ENCODE data around the gene GDPD3. TPM values are rescaled to one million over a fixed set of nuclear protein-coding genes. Genes with fewer than 3 reads are reported as not detected.

The GDPD3 gene
- total and polyA plus RNA-seq, 2 donors from 2014 or later = 3.6 to 17.7 TPM

DNA sequence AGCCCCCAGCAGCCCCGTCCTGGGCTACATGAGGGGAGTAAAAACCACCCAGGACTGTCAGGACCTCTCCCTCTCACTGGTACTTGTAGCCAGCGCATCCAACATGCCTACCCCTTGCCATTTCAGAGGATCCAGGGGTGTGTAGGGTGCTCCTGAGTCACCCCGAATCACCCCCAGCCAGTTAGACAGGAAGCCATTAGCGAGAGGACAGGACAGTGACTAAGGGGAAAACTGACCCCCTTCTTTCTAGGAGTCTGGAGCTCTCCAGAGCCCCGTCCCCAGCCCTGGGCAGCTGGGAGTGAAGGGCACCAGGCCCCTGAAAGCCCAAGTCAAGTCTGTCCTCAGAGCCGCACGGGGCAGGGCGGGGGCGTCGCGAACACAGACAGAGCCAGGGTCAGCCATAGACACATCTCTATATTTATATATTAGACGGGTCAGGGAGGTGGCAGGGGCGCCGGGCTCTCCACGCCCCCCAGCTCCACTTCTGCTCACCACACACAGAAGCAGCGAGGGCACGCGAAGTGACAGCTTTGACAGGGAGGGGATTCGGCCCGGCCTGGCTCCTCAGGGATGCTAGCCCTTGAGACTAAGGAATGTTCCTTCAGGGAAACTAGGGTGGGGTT lies 485 bp upstream of the GDPD3 start:
- no peak for DNase-seq
- Histone ChIP-seq H3K27me3 (ENCODE audit: control insufficient read depth, insufficient read depth, low read length) (no peaks in the 10 kb centered on the region), H3K9me3 (ENCODE audit: control insufficient read depth in 2 of 3, insufficient read depth in 1 of 3, low read length in 3 of 3) (no peaks in the 10 kb centered on the region), H3K9ac (ENCODE audit: low read length in 3 of 3) (no peak overlapping the region), H3K4me3 (ENCODE audit: low read length in 3 of 3) (no peak overlapping the region), H3K36me3 (ENCODE audit: control insufficient read depth in 2 of 3, insufficient read depth in 3 of 3, low read length in 3 of 3) (peaks cover 4 to 19% (median 12%) of the 10 kb centered on the region in 3 donors), H3K27ac (ENCODE audit: low read depth in 2 of 2, low read length in 2 of 2) (peak overlapping the region; percentile 23 to 45), H3K4me1 (ENCODE audit: control insufficient read depth in 2 of 3, insufficient read depth in 2 of 3, low read depth in 1 of 3, low read length in 3 of 3) (peaks cover 0 to 9% (median 0%) of the 10 kb centered on the region in 3 donors)
- intact Hi-C loops (cut with DNase I) = no loop called here
- TF ChIP-seq, protein P1, sequence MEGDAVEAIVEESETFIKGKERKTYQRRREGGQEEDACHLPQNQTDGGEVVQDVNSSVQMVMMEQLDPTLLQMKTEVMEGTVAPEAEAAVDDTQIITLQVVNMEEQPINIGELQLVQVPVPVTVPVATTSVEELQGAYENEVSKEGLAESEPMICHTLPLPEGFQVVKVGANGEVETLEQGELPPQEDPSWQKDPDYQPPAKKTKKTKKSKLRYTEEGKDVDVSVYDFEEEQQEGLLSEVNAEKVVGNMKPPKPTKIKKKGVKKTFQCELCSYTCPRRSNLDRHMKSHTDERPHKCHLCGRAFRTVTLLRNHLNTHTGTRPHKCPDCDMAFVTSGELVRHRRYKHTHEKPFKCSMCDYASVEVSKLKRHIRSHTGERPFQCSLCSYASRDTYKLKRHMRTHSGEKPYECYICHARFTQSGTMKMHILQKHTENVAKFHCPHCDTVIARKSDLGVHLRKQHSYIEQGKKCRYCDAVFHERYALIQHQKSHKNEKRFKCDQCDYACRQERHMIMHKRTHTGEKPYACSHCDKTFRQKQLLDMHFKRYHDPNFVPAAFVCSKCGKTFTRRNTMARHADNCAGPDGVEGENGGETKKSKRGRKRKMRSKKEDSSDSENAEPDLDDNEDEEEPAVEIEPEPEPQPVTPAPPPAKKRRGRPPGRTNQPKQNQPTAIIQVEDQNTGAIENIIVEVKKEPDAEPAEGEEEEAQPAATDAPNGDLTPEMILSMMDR (IDR thresholded peaks at IDR 0.05; ENCODE audit: borderline replicate concordance, extremely low read depth, insufficient read depth) = no peak
- FAIRE-seq = no peak

GRCh38 chr16:30112197-30113030 lies 923 bp downstream of the GDPD3 start:
- H3K4me3 ChIP-seq (ENCODE audit: low read length in 3 of 3) = no peak overlapping the region
- peak; percentile 34 to 78 (median 52) for DNase-seq
- intact Hi-C loops (cut with DNase I) = no loop called here
- no peak overlapping the region for H3K9ac ChIP-seq (ENCODE audit: low read length in 3 of 3)
- peak overlapping the region in 1 of 2 donors; percentile 43 for H3K27ac ChIP-seq (ENCODE audit: low read depth in 2 of 2, low read length in 2 of 2)
- peaks cover 2 to 12% (median 5%) of the 10 kb centered on the region in 3 donors for H3K36me3 ChIP-seq (ENCODE audit: control insufficient read depth in 2 of 3, insufficient read depth in 3 of 3, low read length in 3 of 3)
- H3K27me3 ChIP-seq (ENCODE audit: control insufficient read depth, insufficient read depth, low read length) = no peaks in the 10 kb centered on the region
- no peak for FAIRE-seq
- H3K9me3 ChIP-seq (ENCODE audit: control insufficient read depth in 2 of 3, insufficient read depth in 1 of 3, low read length in 3 of 3) = no peaks in the 10 kb centered on the region
- TF ChIP-seq, protein P1 (IDR thresholded peaks at IDR 0.05; ENCODE audit: borderline replicate concordance, extremely low read depth, insufficient read depth) = peak; percentile 66
- H3K4me1 ChIP-seq (ENCODE audit: control insufficient read depth in 2 of 3, insufficient read depth in 2 of 3, low read depth in 1 of 3, low read length in 3 of 3) = peaks cover 0 to 9% (median 0%) of the 10 kb centered on the region in 3 donors

DNA sequence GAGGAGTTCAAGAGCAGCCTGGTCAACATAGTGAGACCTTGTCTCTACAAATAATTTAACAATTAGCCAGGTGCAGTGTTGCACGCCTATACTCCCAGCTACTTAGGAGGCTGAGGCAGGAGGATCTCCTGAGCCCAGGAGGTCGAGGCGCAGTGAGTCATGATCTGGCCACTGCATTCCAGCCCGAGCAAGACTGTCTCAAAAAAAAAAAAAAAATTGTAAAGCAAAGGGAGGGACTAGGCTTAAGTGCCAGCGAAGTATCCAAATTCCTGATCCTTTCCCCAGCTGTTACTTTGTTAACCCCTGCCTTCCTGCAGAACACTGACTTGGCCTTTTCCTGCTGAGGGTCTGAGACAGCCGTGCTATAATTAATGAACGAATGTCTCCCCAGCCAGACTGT lies 2.7 kb downstream of the GDPD3 start:
- H3K4me3 ChIP-seq (ENCODE audit: low read length in 3 of 3) = no peak overlapping the region
- peaks cover 0 to 9% (median 0%) of the 10 kb centered on the region in 3 donors for H3K4me1 ChIP-seq (ENCODE audit: control insufficient read depth in 2 of 3, insufficient read depth in 2 of 3, low read depth in 1 of 3, low read length in 3 of 3)
- intact Hi-C loops (cut with DNase I) = no loop called here
- H3K9me3 ChIP-seq (ENCODE audit: control insufficient read depth in 2 of 3, insufficient read depth in 1 of 3, low read length in 3 of 3) = no peaks in the 10 kb centered on the region
- no peak overlapping the region for H3K27ac ChIP-seq (ENCODE audit: low read depth in 2 of 2, low read length in 2 of 2)
- DNase-seq = peak in 1 of 5 donors; percentile 44
- TF ChIP-seq, protein P1 (IDR thresholded peaks at IDR 0.05; ENCODE audit: borderline replicate concordance, extremely low read depth, insufficient read depth) = no peak
- no peak overlapping the region for H3K9ac ChIP-seq (ENCODE audit: low read length in 3 of 3)
- FAIRE-seq = no peak
- no peaks in the 10 kb centered on the region for H3K27me3 ChIP-seq (ENCODE audit: control insufficient read depth, insufficient read depth, low read length)
- peaks cover 0 to 5% (median 0%) of the 10 kb centered on the region in 3 donors for H3K36me3 ChIP-seq (ENCODE audit: control insufficient read depth in 2 of 3, insufficient read depth in 3 of 3, low read length in 3 of 3)

All from kidney (tissue), 14 donors.